Keratinocyte (primary cell): ENCODE results near the gene DNAH17. TPM values are rescaled to one million over a fixed set of nuclear protein-coding genes. Genes with fewer than 3 reads are reported as not detected.

Experiments
- DNase-seq: peaks from one replicate; pipeline ENCODE4 v3.0.0-alpha.2; 2011; ENCODE audit warnings: low read depth, missing footprints, low spot score
- FAIRE-seq: peaks from 2 replicates; lab custom pipeline; 2011; peaks lifted over from hg19 to GRCh38; lab: Jason Lieb, UNC
- H2AFZ ChIP-seq: 2 replicates; pipeline ENCODE4 v1.6.0; 2012; ENCODE audit warnings: low read length, control low read depth, inconsistent platforms; ENCODE audit not compliant: control insufficient read depth
- H3K27ac ChIP-seq: 2 replicates; pipeline ENCODE4 v1.5.1; 2011; ENCODE audit warnings: low read length; ENCODE audit not compliant: control insufficient read depth, insufficient read depth
- H3K27me3 ChIP-seq: 3 replicates; pipeline ENCODE4 v1.6.0; 2011; ENCODE audit warnings: low read length; ENCODE audit not compliant: control insufficient read depth, insufficient read depth; ENCODE audit errors: extremely low read depth
- H3K36me3 ChIP-seq, 2 experiments: 2 replicates in 1 of 2; 3 replicates in 1 of 2; pipeline ENCODE4 v1.5.1; 2011; ENCODE audit warnings: low read length in 2 of 2, mild to moderate bottlenecking in 1 of 2; ENCODE audit not compliant: control insufficient read depth in 2 of 2, insufficient read depth in 2 of 2; ENCODE audit errors: extremely low read depth in 1 of 2
- H3K4me1 ChIP-seq: 3 replicates; pipeline ENCODE4 v1.5.1; 2011; ENCODE audit warnings: low read length; ENCODE audit not compliant: control insufficient read depth, insufficient read depth; ENCODE audit errors: extremely low read depth
- H3K4me2 ChIP-seq: 3 replicates; pipeline ENCODE4 v1.6.0; 2011; ENCODE audit warnings: low read depth, low read length; ENCODE audit not compliant: control insufficient read depth, insufficient read depth; ENCODE audit errors: extremely low read depth
- H3K4me3 ChIP-seq, 3 experiments: fragments of 200-600 bp in 1 of 3; sonication (generic) in 1 of 3; 2 replicates in 2 of 3; 3 replicates in 1 of 3; pipeline ENCODE4 v1.5.1; 2011 to 2016; ENCODE audit warnings: low read length in 3 of 3, mild to moderate bottlenecking in 3 of 3, control low read depth in 2 of 3, inconsistent platforms in 1 of 3, low read depth in 1 of 3, mixed read lengths in 1 of 3, mixed run types in 1 of 3, moderate library complexity in 1 of 3; ENCODE audit not compliant: control insufficient read depth in 2 of 3, insufficient read depth in 2 of 3; ENCODE audit errors: extremely low read depth in 1 of 3
- H3K79me2 ChIP-seq: 2 replicates; pipeline ENCODE4 v1.6.0; 2012; ENCODE audit warnings: low read length; ENCODE audit not compliant: control insufficient read depth, insufficient read depth
- H3K9ac ChIP-seq: 3 replicates; pipeline ENCODE4 v1.6.0; 2011; ENCODE audit warnings: low read length; ENCODE audit not compliant: control insufficient read depth, insufficient read depth; ENCODE audit errors: extremely low read depth
- H3K9me1 ChIP-seq: 3 replicates; pipeline ENCODE4 v1.6.0; 2011; ENCODE audit warnings: low read length; ENCODE audit not compliant: control insufficient read depth, insufficient read depth; ENCODE audit errors: extremely low read depth
- H3K9me3 ChIP-seq: 2 replicates; pipeline ENCODE4 v1.5.1; 2012; ENCODE audit warnings: low read depth, low read length; ENCODE audit not compliant: control insufficient read depth
- H4K20me1 ChIP-seq: 3 replicates; pipeline ENCODE4 v1.6.0; 2011; ENCODE audit warnings: low read length; ENCODE audit not compliant: control insufficient read depth, insufficient read depth; ENCODE audit errors: extremely low read depth
- CTCF ChIP-seq, 3 experiments: IDR thresholded peaks in 1 of 3; conservative IDR thresholded peaks in 1 of 3; optimal IDR thresholded peaks in 1 of 3; 2 replicates in 2 of 3; 3 replicates in 1 of 3; pipeline versions ENCODE3 to v1.5.1; 2011; ENCODE audit warnings: low read length in 3 of 3, mild to moderate bottlenecking in 3 of 3, moderate library complexity in 2 of 3, control low read depth in 1 of 3, inconsistent platforms in 1 of 3; ENCODE audit not compliant: insufficient read depth in 2 of 3; ENCODE audit errors: extremely low read depth in 1 of 3
- EZH2 ChIP-seq: IDR thresholded peaks from one replicate; pipeline ENCODE4 v1.6.1; 2012; ENCODE audit warnings: inconsistent platforms, mild to moderate bottlenecking, low read length, moderate library complexity
- dilution Hi-C: fragments of 300-500 bp; cut with MboI; formaldehyde crosslinking; loops from one replicate; pipeline ENCODE4 v1.7.0; 2020; ENCODE audit warnings: low sequenced_read_pairs; ENCODE audit not compliant: extremely low pct_ligation_motif_present
- polyA plus RNA-seq, 5 experiments: library from polyadenylated mRNA; depleted of rRNA in 3 of 5; stranded (reverse) in 3 of 5; stranded (forward) in 1 of 5; unstranded in 1 of 5; fragments of >200 nt; gene quantifications; 1 replicate in 1 of 5; 2 replicates in 3 of 5; 3 replicates in 1 of 5; pipeline versions ENCODE4 v1.2.1 to v1.2.3, GENCODE V29; 2011 to 2012; ENCODE audit warnings: missing spikeins in 2 of 5, low read depth in 1 of 5, low replicate concordance in 1 of 5

DNAH17 gene
- polyA plus RNA-seq, 1 donor (not counting 4 experiments of a cell fraction or from before 2014, with no cell fraction given), result 0.16 TPM

DNA sequence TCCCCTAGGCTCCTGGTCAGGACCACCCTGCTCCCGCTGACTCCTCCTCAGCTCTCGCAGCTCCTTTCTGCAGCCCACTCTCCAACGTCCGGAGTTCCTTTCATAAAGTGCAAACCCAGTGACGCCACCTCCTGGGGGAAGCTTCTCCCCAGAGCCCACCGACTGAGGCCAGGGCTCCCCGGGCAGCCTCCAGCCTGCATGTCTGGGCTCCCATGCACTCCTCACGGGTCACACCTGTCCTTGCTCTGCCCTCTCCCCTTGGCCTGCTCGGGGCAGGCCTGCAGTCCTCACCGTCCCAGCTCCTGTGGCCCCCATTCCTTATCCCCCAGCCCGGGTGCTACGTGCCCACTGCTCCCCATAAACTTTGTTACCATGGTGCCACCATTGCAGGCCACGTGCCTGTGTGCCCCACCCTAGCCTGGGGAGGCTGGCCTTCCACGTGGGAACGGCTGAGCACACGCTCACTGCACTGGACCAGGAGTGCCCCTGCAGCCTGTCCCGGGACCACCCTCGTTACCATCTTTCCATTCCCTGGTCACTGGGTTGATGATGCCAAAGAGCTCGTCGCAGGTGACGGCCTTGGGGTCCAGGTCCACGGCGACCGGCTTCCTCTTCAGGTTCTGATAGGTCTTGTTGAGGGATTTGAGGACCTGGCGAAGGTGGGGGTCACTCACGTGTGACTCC lies 84.9 kb downstream of the DNAH17 start:
- Histone ChIP-seq H3K27ac (no peak overlapping the region), H3K9me3 (no peaks in the 10 kb centered on the region), H3K4me1 (peaks cover 1% of the 10 kb centered on the region), H2AFZ (no peak overlapping the region), H3K27me3 (no peaks in the 10 kb centered on the region), H3K9ac (no peak overlapping the region), H3K79me2 (no peaks in the 10 kb centered on the region), H4K20me1 (no peaks in the 10 kb centered on the region), H3K4me3 (no peak overlapping the region), H3K36me3 (no peaks in the 10 kb centered on the region), H3K9me1 (no peaks in the 10 kb centered on the region), H3K4me2 (no peak overlapping the region)
- dilution Hi-C loops, result no loop called here
- no peak for TF ChIP-seq EZH2
- no peak for TF ChIP-seq CTCF (optimal IDR thresholded peaks at IDR 0.05 in 1 of 3, IDR thresholded peaks at IDR 0.05 in 1 of 3, conservative IDR thresholded peaks at IDR 0.05 in 1 of 3; ENCODE audit: extremely low read depth in 1 of 3, insufficient read depth in 2 of 3, low read length in 3 of 3)
- DNase-seq (no peak), FAIRE-seq (no peak)

- Histone ChIP-seq H3K9me3 (no peaks in the 10 kb centered on the region), H3K4me2 (no peak overlapping the region), H3K36me3 (no peaks in the 10 kb centered on the region), H3K79me2 (no peaks in the 10 kb centered on the region), H3K9me1 (no peaks in the 10 kb centered on the region), H3K27me3 (no peaks in the 10 kb centered on the region), H4K20me1 (no peaks in the 10 kb centered on the region), H3K9ac (no peak overlapping the region), H3K4me1 (no peaks in the 10 kb centered on the region), H2AFZ (no peak overlapping the region), H3K27ac (no peak overlapping the region), H3K4me3 (no peak overlapping the region)
- TF ChIP-seq CTCF (optimal IDR thresholded peaks at IDR 0.05 in 1 of 3, IDR thresholded peaks at IDR 0.05 in 1 of 3, conservative IDR thresholded peaks at IDR 0.05 in 1 of 3; ENCODE audit: extremely low read depth in 1 of 3, insufficient read depth in 2 of 3, low read length in 3 of 3) (no peak), EZH2 (no peak)
- no peak for FAIRE-seq
- dilution Hi-C loops, result no loop called here
- DNase-seq, result no peak
Measured at GRCh38 chr17:78491236-78492115, 85.7 kb downstream of the DNAH17 start.
